HEK293 (cell line): ENCODE measurements around the gene HMHB1.

Experiments used
- CTCF ChIA-PET: fragments of 350-600 bp; formaldehyde crosslinking; extraction: SDS; loops from one replicate; lab custom pipeline; 2021; ENCODE audit warnings: antibody characterized with exemption; lab: Yijun Ruan, JAX
- POLR2A ChIA-PET: fragments of 300-600 bp; formaldehyde crosslinking; extraction: SDS; loops from one replicate; lab custom pipeline; 2020; ENCODE audit warnings: antibody characterized with exemption, inconsistent platforms; lab: Yijun Ruan, JAX
- H3K27ac ChIP-seq: fragments of 200-500 bp; sonication (Bioruptor generic); 2 replicates; pipeline ENCODE4 v1.5.1; 2014; ENCODE audit warnings: low read depth, low read length, control low read depth, inconsistent platforms; ENCODE audit errors: extremely low read depth
- H3K36me3 ChIP-seq, 2 experiments: fragments of 200-500 bp in 1 of 2; sonication (Bioruptor generic) in 1 of 2; 1 replicate in 1 of 2; 2 replicates in 1 of 2; pipeline ENCODE4 v1.5.1; 2014 to 2017; ENCODE audit warnings: inconsistent platforms in 2 of 2, low read length in 2 of 2; ENCODE audit not compliant: control insufficient read depth in 2 of 2, insufficient read depth in 1 of 2
- H3K4me1 ChIP-seq: fragments of 200-500 bp; sonication (Bioruptor generic); 2 replicates; pipeline ENCODE4 v1.5.1; 2014; ENCODE audit warnings: mild to moderate bottlenecking, low read length, inconsistent platforms; ENCODE audit not compliant: control insufficient read depth, insufficient read depth
- H3K4me3 ChIP-seq: 2 replicates; pipeline ENCODE4 v1.5.1; 2011; ENCODE audit warnings: low read depth, mild to moderate bottlenecking, control low read depth, low read length, moderate library complexity
- H3K9me3 ChIP-seq: fragments of 200-500 bp; sonication (Bioruptor generic); 2 replicates; pipeline ENCODE4 v1.5.1; 2014; ENCODE audit warnings: low read depth, low read length, inconsistent platforms; ENCODE audit not compliant: control insufficient read depth, insufficient read depth
- FEZF1 ChIP-seq: fragments of 450-650 bp; formaldehyde crosslinking; IDR thresholded peaks from 2 replicates; pipeline ENCODE4 v1.5.1; 2016; ENCODE audit warnings: missing biosample characterization, missing genetic modification characterization
- KLF8 ChIP-seq: fragments of 450-650 bp; formaldehyde crosslinking; IDR thresholded peaks from 2 replicates; pipeline ENCODE4 v1.5.1; 2016; ENCODE audit warnings: missing biosample characterization, missing genetic modification characterization
- KLF9 ChIP-seq: fragments of 450-650 bp; formaldehyde crosslinking; IDR thresholded peaks from 2 replicates; pipeline ENCODE4 v1.5.1; 2016; ENCODE audit warnings: missing biosample characterization, missing genetic modification characterization, low read depth
- PATZ1 ChIP-seq: fragments of 450-650 bp; formaldehyde crosslinking; IDR thresholded peaks from 2 replicates; pipeline ENCODE4 v1.5.1; 2016; ENCODE audit warnings: missing biosample characterization, missing genetic modification characterization
- SCRT1 ChIP-seq: fragments of 450-650 bp; formaldehyde crosslinking; IDR thresholded peaks from 2 replicates; pipeline ENCODE4 v1.5.1; 2016; ENCODE audit warnings: missing biosample characterization, missing genetic modification characterization, borderline replicate concordance
- SCRT2 ChIP-seq: fragments of 450-650 bp; formaldehyde crosslinking; IDR thresholded peaks from 2 replicates; pipeline ENCODE4 v1.5.1; 2016; ENCODE audit warnings: missing biosample characterization, missing genetic modification characterization
- ZFP3 ChIP-seq: fragments of 450-650 bp; formaldehyde crosslinking; IDR thresholded peaks from 2 replicates; pipeline ENCODE4 v1.5.1; 2016; ENCODE audit warnings: low read depth, missing biosample characterization, missing genetic modification characterization
- ZNF132 ChIP-seq: fragments of 450-650 bp; formaldehyde crosslinking; IDR thresholded peaks from 2 replicates; pipeline ENCODE4 v1.5.1; 2017; ENCODE audit warnings: missing biosample characterization, missing genetic modification characterization, borderline replicate concordance
- ZNF146 ChIP-seq: fragments of 450-650 bp; formaldehyde crosslinking; IDR thresholded peaks from 2 replicates; pipeline ENCODE4 v1.5.1; 2016; ENCODE audit warnings: missing biosample characterization, missing genetic modification characterization
- ZNF2 ChIP-seq: fragments of 450-650 bp; formaldehyde crosslinking; IDR thresholded peaks from 2 replicates; pipeline ENCODE4 v1.5.1; 2016; ENCODE audit warnings: missing biosample characterization, missing genetic modification characterization
- ZNF24 ChIP-seq: fragments of 450-650 bp; formaldehyde crosslinking; IDR thresholded peaks from 2 replicates; pipeline ENCODE4 v1.5.1; 2016; ENCODE audit warnings: missing biosample characterization, missing genetic modification characterization
- ZNF274 ChIP-seq, 2 experiments: fragments of 200-500 bp in 1 of 2; fragments of 450-650 bp in 1 of 2; sonication (Bioruptor generic) in 1 of 2; formaldehyde crosslinking in 1 of 2; IDR thresholded peaks; 2 replicates each; pipeline versions ENCODE4 v1.5.1 to v1.6.1; 2014 to 2016; ENCODE audit warnings: borderline replicate concordance in 1 of 2, inconsistent platforms in 1 of 2, low read length in 1 of 2, missing biosample characterization in 1 of 2, missing genetic modification characterization in 1 of 2
- ZNF423 ChIP-seq: fragments of 450-650 bp; formaldehyde crosslinking; IDR thresholded peaks from 2 replicates; pipeline ENCODE4 v1.5.1; 2016; ENCODE audit warnings: missing biosample characterization, missing genetic modification characterization
- ZNF585B ChIP-seq: fragments of 450-650 bp; formaldehyde crosslinking; IDR thresholded peaks from 2 replicates; pipeline ENCODE4 v1.5.1; 2016; ENCODE audit warnings: missing biosample characterization, missing genetic modification characterization
- ZNF629 ChIP-seq: fragments of 450-650 bp; formaldehyde crosslinking; IDR thresholded peaks from 2 replicates; pipeline ENCODE4 v1.5.1; 2017; ENCODE audit warnings: missing biosample characterization, missing genetic modification characterization
- ZNF777 ChIP-seq: fragments of 450-650 bp; formaldehyde crosslinking; IDR thresholded peaks from 2 replicates; pipeline ENCODE4 v1.5.1; 2017; ENCODE audit warnings: missing biosample characterization, missing genetic modification characterization, borderline replicate concordance
- TF ChIP-seq, protein P1 (sequence below): fragments of 450-650 bp; formaldehyde crosslinking; IDR thresholded peaks from 2 replicates; pipeline ENCODE4 v1.5.1; 2016; ENCODE audit warnings: missing biosample characterization, missing genetic modification characterization
- TF ChIP-seq, protein P2 (sequence below): fragments of 450-650 bp; formaldehyde crosslinking; conservative IDR thresholded peaks from 2 replicates; pipeline ENCODE4 v1.5.1; 2016; ENCODE audit warnings: low read depth, missing biosample characterization, missing genetic modification characterization

The HMHB1 gene

GRCh38 chr5:143796125-143796524 is 15.8 kb upstream of the HMHB1 start:
- H3K4me3 ChIP-seq: no peak overlapping the region
- ChIA-PET POLR2A (no interaction called here), CTCF (interaction anchor here (1.0 kb wide), 1 partner anchor 233 kb away, joined by 3 read pairs; no protein-coding TSS in a partner anchor)
- no peak for TF ChIP-seq ZNF2 (tag by site-specific recombination)
- TF ChIP-seq SCRT1: no peak
- no peaks in the 10 kb centered on the region for H3K4me1 ChIP-seq
- no peaks in the 10 kb centered on the region for H3K9me3 ChIP-seq
- no peak overlapping the region for H3K27ac ChIP-seq
- no peaks in the 10 kb centered on the region for H3K36me3 ChIP-seq

DNA sequence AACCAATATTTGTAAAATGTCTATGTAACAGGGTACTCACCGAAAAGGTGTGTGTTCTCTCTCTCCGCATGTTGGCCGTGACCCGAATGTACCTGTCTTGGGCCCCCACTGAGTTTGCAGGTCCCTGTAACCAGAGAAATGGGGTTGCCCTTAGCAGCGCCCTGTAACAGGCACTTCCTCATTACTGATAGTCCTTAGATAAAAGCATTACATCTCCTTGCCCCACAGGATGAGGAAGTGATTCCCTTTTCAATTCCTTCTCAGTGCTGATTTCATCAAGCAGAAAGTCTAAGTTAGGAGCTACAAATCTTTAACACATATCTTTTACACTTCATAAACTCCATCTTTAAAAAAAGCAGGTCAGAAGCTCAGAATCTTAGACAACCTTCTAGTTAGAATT is 15.2 kb upstream of the HMHB1 start:
- Histone ChIP-seq H3K9me3 (no peaks in the 10 kb centered on the region), H3K27ac (no peak overlapping the region), H3K36me3 (no peaks in the 10 kb centered on the region), H3K4me3 (no peak overlapping the region), H3K4me1 (no peaks in the 10 kb centered on the region)
- POLR2A ChIA-PET: no interaction called here
- no peak for TF ChIP-seq ZNF132 (tag by site-specific recombination)
- TF ChIP-seq ZFP3 (tag by site-specific recombination): no peak
- no peak for TF ChIP-seq ZNF777 (tag by site-specific recombination)
- TF ChIP-seq ZNF423 (tag by site-specific recombination): no peak
- no peak for TF ChIP-seq ZNF585B (tag by site-specific recombination)
- TF ChIP-seq ZNF629 (tag by site-specific recombination): no peak
- no peak for TF ChIP-seq KLF8
- no peak for TF ChIP-seq ZNF274 (IDR thresholded peaks at IDR 0.05; ENCODE audit: low read length)
- no peak for TF ChIP-seq ZNF274 (tag by site-specific recombination; IDR thresholded peaks at IDR 0.05; ENCODE audit: borderline replicate concordance)
- TF ChIP-seq ZNF146 (tag by site-specific recombination): no peak
- TF ChIP-seq, protein P1, sequence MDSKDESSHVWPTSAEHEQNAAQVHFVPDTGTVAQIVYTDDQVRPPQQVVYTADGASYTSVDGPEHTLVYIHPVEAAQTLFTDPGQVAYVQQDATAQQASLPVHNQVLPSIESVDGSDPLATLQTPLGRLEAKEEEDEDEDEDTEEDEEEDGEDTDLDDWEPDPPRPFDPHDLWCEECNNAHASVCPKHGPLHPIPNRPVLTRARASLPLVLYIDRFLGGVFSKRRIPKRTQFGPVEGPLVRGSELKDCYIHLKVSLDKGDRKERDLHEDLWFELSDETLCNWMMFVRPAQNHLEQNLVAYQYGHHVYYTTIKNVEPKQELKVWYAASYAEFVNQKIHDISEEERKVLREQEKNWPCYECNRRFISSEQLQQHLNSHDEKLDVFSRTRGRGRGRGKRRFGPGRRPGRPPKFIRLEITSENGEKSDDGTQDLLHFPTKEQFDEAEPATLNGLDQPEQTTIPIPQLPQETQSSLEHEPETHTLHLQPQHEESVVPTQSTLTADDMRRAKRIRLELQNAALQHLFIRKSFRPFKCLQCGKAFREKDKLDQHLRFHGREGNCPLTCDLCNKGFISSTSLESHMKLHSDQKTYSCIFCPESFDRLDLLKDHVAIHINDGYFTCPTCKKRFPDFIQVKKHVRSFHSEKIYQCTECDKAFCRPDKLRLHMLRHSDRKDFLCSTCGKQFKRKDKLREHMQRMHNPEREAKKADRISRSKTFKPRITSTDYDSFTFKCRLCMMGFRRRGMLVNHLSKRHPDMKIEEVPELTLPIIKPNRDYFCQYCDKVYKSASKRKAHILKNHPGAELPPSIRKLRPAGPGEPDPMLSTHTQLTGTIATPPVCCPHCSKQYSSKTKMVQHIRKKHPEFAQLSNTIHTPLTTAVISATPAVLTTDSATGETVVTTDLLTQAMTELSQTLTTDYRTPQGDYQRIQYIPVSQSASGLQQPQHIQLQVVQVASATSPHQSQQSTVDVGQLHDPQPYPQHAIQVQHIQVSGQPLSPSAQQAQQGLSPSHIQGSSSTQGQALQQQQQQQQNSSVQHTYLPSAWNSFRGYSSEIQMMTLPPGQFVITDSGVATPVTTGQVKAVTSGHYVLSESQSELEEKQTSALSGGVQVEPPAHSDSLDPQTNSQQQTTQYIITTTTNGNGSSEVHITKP: no peak
- TF ChIP-seq PATZ1: no peak
- no peak for TF ChIP-seq KLF9 (tag by site-specific recombination)
- TF ChIP-seq ZNF24 (tag by site-specific recombination): no peak
- TF ChIP-seq FEZF1 (tag by site-specific recombination): no peak
- no peak for TF ChIP-seq SCRT2 (tag by site-specific recombination)
- TF ChIP-seq, protein P2, sequence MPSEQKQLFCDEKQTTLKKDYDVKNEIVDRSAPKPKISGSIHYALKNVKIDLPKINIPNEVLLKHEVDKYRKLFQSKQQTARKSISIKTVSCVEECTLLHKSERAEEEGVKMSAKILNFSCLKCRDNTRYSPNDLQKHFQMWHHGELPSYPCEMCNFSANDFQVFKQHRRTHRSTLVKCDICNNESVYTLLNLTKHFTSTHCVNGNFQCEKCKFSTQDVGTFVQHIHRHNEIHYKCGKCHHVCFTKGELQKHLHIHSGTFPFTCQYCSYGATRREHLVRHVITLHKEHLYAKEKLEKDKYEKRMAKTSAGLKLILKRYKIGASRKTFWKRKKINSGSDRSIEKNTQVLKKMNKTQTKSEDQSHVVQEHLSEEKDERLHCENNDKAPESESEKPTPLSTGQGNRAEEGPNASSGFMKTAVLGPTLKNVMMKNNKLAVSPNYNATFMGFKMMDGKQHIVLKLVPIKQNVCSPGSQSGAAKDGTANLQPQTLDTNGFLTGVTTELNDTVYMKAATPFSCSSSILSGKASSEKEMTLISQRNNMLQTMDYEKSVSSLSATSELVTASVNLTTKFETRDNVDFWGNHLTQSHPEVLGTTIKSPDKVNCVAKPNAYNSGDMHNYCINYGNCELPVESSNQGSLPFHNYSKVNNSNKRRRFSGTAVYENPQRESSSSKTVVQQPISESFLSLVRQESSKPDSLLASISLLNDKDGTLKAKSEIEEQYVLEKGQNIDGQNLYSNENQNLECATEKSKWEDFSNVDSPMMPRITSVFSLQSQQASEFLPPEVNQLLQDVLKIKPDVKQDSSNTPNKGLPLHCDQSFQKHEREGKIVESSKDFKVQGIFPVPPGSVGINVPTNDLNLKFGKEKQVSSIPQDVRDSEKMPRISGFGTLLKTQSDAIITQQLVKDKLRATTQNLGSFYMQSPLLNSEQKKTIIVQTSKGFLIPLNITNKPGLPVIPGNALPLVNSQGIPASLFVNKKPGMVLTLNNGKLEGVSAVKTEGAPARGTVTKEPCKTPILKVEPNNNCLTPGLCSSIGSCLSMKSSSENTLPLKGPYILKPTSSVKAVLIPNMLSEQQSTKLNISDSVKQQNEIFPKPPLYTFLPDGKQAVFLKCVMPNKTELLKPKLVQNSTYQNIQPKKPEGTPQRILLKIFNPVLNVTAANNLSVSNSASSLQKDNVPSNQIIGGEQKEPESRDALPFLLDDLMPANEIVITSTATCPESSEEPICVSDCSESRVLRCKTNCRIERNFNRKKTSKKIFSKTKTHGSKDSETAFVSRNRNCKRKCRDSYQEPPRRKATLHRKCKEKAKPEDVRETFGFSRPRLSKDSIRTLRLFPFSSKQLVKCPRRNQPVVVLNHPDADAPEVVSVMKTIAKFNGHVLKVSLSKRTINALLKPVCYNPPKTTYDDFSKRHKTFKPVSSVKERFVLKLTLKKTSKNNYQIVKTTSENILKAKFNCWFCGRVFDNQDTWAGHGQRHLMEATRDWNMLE (tag by site-specific recombination): no peak
- CTCF ChIA-PET: no interaction called here
